K562 (cell line): ENCODE results near the gene RTN4. TPM values are rescaled to one million over a fixed set of nuclear protein-coding genes. Genes with fewer than 3 reads are reported as not detected.

Experiments used
- ADNP ChIP-seq: fragments of 200-800 bp; sonication (Bioruptor generic); IDR thresholded peaks from 2 replicates; pipeline ENCODE4 v1.6.1; 2016; ENCODE audit warnings: missing genetic modification characterization, missing compliant biosample characterization
- BRCA1 ChIP-seq, 2 experiments: fragments of 450-650 bp in 1 of 2; sonication (generic) in 1 of 2; formaldehyde crosslinking in 1 of 2; IDR thresholded peaks; 2 replicates each; pipeline versions ENCODE4 v1.5.0 to v1.6.1; 2017 to 2020; ENCODE audit warnings: mild to moderate bottlenecking in 1 of 2, missing genetic modification reagents in 1 of 2
- NEUROD1 ChIP-seq: fragments of 150-350 bp; IDR thresholded peaks from 2 replicates; pipeline ENCODE4 v1.6.1; 2014; ENCODE audit warnings: borderline replicate concordance, low read length, low read depth; ENCODE audit not compliant: partially characterized antibody
- POLR2B ChIP-seq: fragments of 450-650 bp; IDR thresholded peaks from 2 replicates; pipeline ENCODE4 v1.6.1; 2018; ENCODE audit warnings: low read depth; ENCODE audit not compliant: partially characterized antibody
- TCFL5 ChIP-seq: fragments of 250-450 bp; sonication (Bioruptor Pico); conservative IDR thresholded peaks from 2 replicates; pipeline ENCODE4 v1.6.1; 2021; ENCODE audit warnings: mild to moderate bottlenecking, moderate library complexity, matching md5 sums
- ZBTB1 ChIP-seq: sonication (generic); formaldehyde crosslinking; IDR thresholded peaks from 2 replicates; pipeline ENCODE4 v1.8.1; 2023; ENCODE audit warnings: missing genetic modification reagents, low read depth, mild to moderate bottlenecking, borderline replicate concordance
- ZBTB26 ChIP-seq: fragments of 450-650 bp; formaldehyde crosslinking; IDR thresholded peaks from 2 replicates; pipeline ENCODE4 v1.4.0; 2022; ENCODE audit warnings: missing genetic modification characterization
- ZNF121 ChIP-seq: sonication (generic); formaldehyde crosslinking; conservative IDR thresholded peaks from 2 replicates; pipeline ENCODE4 v1.8.0; 2022; ENCODE audit warnings: missing genetic modification reagents
- ZNF175 ChIP-seq: fragments of 200-800 bp; sonication (Bioruptor generic); IDR thresholded peaks from 2 replicates; pipeline ENCODE4 v1.6.1; 2016; ENCODE audit warnings: low read depth, mild to moderate bottlenecking, missing genetic modification characterization, missing compliant biosample characterization
- polyA plus RNA-seq, 8 experiments: library from polyadenylated mRNA; depleted of rRNA in 4 of 8; stranded (reverse) in 5 of 8; unstranded in 3 of 8; fragments of >200 nt; fragmentation: Nextera tagmentation in 2 of 8; fragmentation: Illumina TruSeq in 1 of 8; extraction: Ambion mirVana in 2 of 8; extraction: Trizol in 1 of 8; gene quantifications; 2 replicates each; pipeline versions ENCODE4 v1.2.1 to v1.2.3, GENCODE V29; 2011 to 2014; ENCODE audit warnings: inconsistent platforms in 1 of 8, missing spikeins in 1 of 8
- total RNA-seq, 7 experiments: library from RNA; depleted of rRNA in 6 of 7; stranded (reverse); fragments of >200 nt in 6 of 7; fragmentation: Illumina TruSeq in 2 of 7; extraction: Trizol in 2 of 7; gene quantifications; 2 replicates each; pipeline versions ENCODE4 v1.2.1 to v1.2.3, GENCODE V29; 2011 to 2021; ENCODE audit warnings: low replicate concordance in 1 of 7
- TF ChIP-seq, protein P1 (sequence below): sonication (generic); formaldehyde crosslinking; IDR thresholded peaks from 2 replicates; pipeline ENCODE4 v1.8.1; 2023; ENCODE audit warnings: mild to moderate bottlenecking, missing genetic modification reagents
- TF ChIP-seq, protein P2 (sequence below): sonication (generic); formaldehyde crosslinking; IDR thresholded peaks from 2 replicates; pipeline ENCODE4 v1.8.0; 2023; ENCODE audit warnings: missing genetic modification reagents, mild to moderate bottlenecking, borderline replicate concordance
- TF ChIP-seq, protein P3 (sequence below): IDR thresholded peaks from 3 replicates; pipeline ENCODE4 v1.6.1; 2011; ENCODE audit warnings: borderline replicate concordance, mild to moderate bottlenecking; ENCODE audit not compliant: insufficient read length, insufficient read depth

Gene RTN4
- total and polyA plus RNA-seq, 9 of the 15 experiments (the other 6 are each of a cell fraction or from before 2014, with no cell fraction given) = 73.0 to 248 (median 116) TPM

DNA sequence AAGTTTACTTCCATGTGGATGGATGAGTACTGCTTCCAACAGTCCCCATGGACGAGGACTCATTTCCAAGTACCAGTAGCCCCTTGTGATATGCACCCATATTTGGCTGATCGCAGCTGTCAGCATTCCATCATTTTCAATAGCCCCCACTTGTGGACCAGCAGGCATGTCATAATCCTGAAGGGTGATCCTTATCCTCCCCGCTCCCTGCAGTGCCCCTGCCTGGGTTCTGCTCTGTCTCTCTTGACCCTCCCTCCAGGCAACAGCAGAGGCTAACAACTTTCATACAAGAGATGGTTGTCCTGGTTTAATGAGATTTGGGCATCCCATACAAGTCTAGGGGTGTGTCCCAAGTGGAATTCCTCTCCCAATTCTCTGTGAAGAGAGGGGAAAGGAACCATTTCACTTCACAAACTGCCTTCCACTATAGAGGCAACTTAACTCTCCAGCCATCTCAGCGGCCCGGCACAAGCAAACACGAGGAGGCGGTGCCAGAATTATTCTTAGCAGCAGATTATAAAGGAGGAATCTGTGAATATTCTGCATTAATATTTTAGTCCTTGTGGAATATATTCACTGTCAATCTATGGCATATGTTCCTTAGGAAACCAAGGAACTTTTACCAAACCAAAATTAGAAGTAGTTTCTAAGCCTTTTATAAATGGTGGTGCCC, 110.7 kb downstream of the RTN4 start (continued):
- TF ChIP-seq, protein P1, sequence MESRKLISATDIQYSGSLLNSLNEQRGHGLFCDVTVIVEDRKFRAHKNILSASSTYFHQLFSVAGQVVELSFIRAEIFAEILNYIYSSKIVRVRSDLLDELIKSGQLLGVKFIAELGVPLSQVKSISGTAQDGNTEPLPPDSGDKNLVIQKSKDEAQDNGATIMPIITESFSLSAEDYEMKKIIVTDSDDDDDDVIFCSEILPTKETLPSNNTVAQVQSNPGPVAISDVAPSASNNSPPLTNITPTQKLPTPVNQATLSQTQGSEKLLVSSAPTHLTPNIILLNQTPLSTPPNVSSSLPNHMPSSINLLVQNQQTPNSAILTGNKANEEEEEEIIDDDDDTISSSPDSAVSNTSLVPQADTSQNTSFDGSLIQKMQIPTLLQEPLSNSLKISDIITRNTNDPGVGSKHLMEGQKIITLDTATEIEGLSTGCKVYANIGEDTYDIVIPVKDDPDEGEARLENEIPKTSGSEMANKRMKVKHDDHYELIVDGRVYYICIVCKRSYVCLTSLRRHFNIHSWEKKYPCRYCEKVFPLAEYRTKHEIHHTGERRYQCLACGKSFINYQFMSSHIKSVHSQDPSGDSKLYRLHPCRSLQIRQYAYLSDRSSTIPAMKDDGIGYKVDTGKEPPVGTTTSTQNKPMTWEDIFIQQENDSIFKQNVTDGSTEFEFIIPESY = no peak
- TF ChIP-seq TCFL5 (CRISPR knock-in tag) (no peak), ZNF121 (CRISPR knock-in tag) (no peak), NEUROD1 (no peak), BRCA1 (IDR thresholded peaks at IDR 0.05) (no peak), BRCA1 (CRISPR knock-in tag; IDR thresholded peaks at IDR 0.05) (no peak), POLR2B (no peak), ZBTB26 (CRISPR knock-in tag) (no peak), ZNF175 (CRISPR knock-in tag) (no peak), ADNP (no peak), ZBTB1 (CRISPR knock-in tag) (no peak)
- TF ChIP-seq, protein P2, sequence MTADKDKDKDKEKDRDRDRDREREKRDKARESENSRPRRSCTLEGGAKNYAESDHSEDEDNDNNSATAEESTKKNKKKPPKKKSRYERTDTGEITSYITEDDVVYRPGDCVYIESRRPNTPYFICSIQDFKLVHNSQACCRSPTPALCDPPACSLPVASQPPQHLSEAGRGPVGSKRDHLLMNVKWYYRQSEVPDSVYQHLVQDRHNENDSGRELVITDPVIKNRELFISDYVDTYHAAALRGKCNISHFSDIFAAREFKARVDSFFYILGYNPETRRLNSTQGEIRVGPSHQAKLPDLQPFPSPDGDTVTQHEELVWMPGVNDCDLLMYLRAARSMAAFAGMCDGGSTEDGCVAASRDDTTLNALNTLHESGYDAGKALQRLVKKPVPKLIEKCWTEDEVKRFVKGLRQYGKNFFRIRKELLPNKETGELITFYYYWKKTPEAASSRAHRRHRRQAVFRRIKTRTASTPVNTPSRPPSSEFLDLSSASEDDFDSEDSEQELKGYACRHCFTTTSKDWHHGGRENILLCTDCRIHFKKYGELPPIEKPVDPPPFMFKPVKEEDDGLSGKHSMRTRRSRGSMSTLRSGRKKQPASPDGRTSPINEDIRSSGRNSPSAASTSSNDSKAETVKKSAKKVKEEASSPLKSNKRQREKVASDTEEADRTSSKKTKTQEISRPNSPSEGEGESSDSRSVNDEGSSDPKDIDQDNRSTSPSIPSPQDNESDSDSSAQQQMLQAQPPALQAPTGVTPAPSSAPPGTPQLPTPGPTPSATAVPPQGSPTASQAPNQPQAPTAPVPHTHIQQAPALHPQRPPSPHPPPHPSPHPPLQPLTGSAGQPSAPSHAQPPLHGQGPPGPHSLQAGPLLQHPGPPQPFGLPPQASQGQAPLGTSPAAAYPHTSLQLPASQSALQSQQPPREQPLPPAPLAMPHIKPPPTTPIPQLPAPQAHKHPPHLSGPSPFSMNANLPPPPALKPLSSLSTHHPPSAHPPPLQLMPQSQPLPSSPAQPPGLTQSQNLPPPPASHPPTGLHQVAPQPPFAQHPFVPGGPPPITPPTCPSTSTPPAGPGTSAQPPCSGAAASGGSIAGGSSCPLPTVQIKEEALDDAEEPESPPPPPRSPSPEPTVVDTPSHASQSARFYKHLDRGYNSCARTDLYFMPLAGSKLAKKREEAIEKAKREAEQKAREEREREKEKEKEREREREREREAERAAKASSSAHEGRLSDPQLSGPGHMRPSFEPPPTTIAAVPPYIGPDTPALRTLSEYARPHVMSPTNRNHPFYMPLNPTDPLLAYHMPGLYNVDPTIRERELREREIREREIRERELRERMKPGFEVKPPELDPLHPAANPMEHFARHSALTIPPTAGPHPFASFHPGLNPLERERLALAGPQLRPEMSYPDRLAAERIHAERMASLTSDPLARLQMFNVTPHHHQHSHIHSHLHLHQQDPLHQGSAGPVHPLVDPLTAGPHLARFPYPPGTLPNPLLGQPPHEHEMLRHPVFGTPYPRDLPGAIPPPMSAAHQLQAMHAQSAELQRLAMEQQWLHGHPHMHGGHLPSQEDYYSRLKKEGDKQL (CRISPR knock-in tag) = no peak
- TF ChIP-seq, protein P3, sequence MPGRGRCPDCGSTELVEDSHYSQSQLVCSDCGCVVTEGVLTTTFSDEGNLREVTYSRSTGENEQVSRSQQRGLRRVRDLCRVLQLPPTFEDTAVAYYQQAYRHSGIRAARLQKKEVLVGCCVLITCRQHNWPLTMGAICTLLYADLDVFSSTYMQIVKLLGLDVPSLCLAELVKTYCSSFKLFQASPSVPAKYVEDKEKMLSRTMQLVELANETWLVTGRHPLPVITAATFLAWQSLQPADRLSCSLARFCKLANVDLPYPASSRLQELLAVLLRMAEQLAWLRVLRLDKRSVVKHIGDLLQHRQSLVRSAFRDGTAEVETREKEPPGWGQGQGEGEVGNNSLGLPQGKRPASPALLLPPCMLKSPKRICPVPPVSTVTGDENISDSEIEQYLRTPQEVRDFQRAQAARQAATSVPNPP = no peak
- TF ChIP-seq, all 486 proteins: peak for 0
